Uterus (tissue), 2 donors: ENCODE data around the gene CAMK2N2.

Experiments
- POLR2A ChIP-seq, 2 donors: fragments of 450-650 bp; IDR thresholded peaks; one replicate each; pipeline ENCODE4 v1.6.1; 2016; ENCODE audit warnings: antibody characterized with exemption in 2 of 2, mild to moderate bottlenecking in 1 of 2, moderate library complexity in 1 of 2
- TF ChIP-seq, protein P1 (sequence below), 4 experiments: fragments of 200-600 bp in 2 of 4; fragments of 450-650 bp in 2 of 4; sonication (generic) in 2 of 4; IDR thresholded peaks; one replicate each; pipeline ENCODE4 v1.5.1; 2016 to 2019; ENCODE audit warnings: antibody characterized with exemption in 4 of 4, mild to moderate bottlenecking in 2 of 4, moderate library complexity in 1 of 4

DNA sequence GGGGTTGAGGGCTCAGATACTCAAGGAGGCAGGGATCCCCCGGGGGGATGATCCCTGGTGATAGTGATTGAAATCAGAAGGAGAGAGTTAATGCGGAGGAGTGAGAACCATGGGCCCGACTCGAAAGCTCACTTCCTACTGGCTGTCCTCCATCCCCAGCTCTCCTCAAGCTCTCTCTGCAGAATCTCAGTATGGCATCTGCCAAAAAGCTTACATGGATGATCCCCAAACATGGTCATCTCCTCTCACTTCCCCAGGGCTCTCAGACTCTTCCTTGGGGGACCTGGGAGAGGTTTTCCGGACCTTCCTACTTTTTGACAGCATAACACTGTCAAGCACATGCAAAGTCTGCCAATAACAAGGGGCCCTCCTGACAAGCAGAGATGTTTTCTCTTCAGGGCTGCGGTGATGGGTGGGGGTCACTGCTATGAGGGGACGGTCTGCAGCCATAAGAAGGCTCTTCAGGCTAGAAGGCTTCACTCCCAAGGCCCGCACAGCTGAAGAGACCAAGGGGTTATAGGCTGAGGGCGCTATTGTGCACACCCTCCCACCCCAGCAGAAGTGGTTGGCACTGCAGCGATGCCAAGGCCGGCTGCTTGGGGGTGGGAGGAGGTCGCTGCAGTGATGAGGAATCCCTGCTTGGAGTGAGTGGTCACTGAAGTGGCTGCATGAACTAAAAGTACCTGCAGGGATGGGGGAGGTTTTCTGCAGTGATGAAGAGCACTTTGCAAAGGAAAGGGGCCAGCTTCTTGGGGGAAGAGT, 32.8 kb downstream of the CAMK2N2 start:
- TF ChIP-seq, protein P1, sequence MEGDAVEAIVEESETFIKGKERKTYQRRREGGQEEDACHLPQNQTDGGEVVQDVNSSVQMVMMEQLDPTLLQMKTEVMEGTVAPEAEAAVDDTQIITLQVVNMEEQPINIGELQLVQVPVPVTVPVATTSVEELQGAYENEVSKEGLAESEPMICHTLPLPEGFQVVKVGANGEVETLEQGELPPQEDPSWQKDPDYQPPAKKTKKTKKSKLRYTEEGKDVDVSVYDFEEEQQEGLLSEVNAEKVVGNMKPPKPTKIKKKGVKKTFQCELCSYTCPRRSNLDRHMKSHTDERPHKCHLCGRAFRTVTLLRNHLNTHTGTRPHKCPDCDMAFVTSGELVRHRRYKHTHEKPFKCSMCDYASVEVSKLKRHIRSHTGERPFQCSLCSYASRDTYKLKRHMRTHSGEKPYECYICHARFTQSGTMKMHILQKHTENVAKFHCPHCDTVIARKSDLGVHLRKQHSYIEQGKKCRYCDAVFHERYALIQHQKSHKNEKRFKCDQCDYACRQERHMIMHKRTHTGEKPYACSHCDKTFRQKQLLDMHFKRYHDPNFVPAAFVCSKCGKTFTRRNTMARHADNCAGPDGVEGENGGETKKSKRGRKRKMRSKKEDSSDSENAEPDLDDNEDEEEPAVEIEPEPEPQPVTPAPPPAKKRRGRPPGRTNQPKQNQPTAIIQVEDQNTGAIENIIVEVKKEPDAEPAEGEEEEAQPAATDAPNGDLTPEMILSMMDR (IDR thresholded peaks at IDR 0.05): no peak
- TF ChIP-seq POLR2A (IDR thresholded peaks at IDR 0.05): no peak
